HEK293T (cell line): ENCODE data around the gene PPFIBP1.

Experiments
- ARNT ChIP-seq: fragments of 450-650 bp; IDR thresholded peaks from 2 replicates; pipeline ENCODE4 v1.6.1; 2017; ENCODE audit warnings: mild to moderate bottlenecking
- BHLHE40 ChIP-seq: fragments of 450-650 bp; IDR thresholded peaks from 2 replicates; pipeline ENCODE4 v1.6.1; 2016; ENCODE audit warnings: mild to moderate bottlenecking, moderate library complexity, borderline replicate concordance
- CTBP1 ChIP-seq: fragments of 450-650 bp; IDR thresholded peaks from 2 replicates; pipeline ENCODE4 v1.6.1; 2016; ENCODE audit warnings: borderline replicate concordance
- ELF4 ChIP-seq: fragments of 450-650 bp; IDR thresholded peaks from 2 replicates; pipeline ENCODE4 v1.6.1; 2017; ENCODE audit warnings: antibody characterized with exemption
- FOXA1 ChIP-seq: fragments of 450-650 bp; IDR thresholded peaks from 2 replicates; pipeline ENCODE4 v1.6.1; 2016; ENCODE audit warnings: mild to moderate bottlenecking
- FOXK2 ChIP-seq: fragments of 450-650 bp; IDR thresholded peaks from 2 replicates; pipeline ENCODE4 v1.6.1; 2016; ENCODE audit warnings: mild to moderate bottlenecking
- FOXM1 ChIP-seq: fragments of 450-650 bp; IDR thresholded peaks from 2 replicates; pipeline ENCODE4 v1.6.1; 2017; ENCODE audit warnings: mild to moderate bottlenecking, borderline replicate concordance
- HDGF ChIP-seq: fragments of 450-650 bp; IDR thresholded peaks from 2 replicates; pipeline ENCODE4 v1.6.1; 2017; ENCODE audit warnings: antibody characterized with exemption, borderline replicate concordance
- NFRKB ChIP-seq: fragments of 450-650 bp; IDR thresholded peaks from 2 replicates; pipeline ENCODE4 v1.6.1; 2016; ENCODE audit warnings: mild to moderate bottlenecking, moderate library complexity
- SP1 ChIP-seq: fragments of 450-650 bp; IDR thresholded peaks from 2 replicates; pipeline ENCODE4 v1.6.1; 2017
- SUZ12 ChIP-seq: fragments of 450-650 bp; IDR thresholded peaks from 2 replicates; pipeline ENCODE4 v1.6.1; 2016; ENCODE audit warnings: mild to moderate bottlenecking
- TARDBP ChIP-seq: fragments of 450-650 bp; IDR thresholded peaks from 2 replicates; pipeline ENCODE4 v1.6.1; 2016
- ZNF384 ChIP-seq: fragments of 450-650 bp; IDR thresholded peaks from 2 replicates; pipeline ENCODE4 v1.6.1; 2016
- TF ChIP-seq, protein P1 (sequence below): fragments of 450-650 bp; IDR thresholded peaks from 2 replicates; pipeline ENCODE4 v1.6.1; 2016

DNA sequence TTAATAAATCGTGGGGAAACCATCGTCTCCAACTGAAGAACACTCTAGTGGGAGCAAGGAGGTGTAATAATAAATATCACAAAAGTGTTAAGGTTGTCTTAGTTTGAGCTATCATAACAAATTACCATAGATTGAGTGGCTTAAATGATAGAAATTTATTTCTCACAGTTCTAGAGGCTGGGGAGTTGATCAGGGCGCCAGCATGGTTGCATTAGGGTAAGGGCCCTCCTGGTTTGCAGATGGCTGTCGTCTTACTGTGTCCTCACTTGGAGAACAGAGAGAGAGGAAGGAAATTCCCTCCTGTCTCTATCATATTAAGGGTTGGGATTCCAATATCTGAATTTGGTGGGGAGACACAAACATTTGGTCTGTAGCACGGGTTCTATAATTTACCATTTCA lies 219.6 kb downstream of the PPFIBP1 start:
- TF ChIP-seq, protein P1, sequence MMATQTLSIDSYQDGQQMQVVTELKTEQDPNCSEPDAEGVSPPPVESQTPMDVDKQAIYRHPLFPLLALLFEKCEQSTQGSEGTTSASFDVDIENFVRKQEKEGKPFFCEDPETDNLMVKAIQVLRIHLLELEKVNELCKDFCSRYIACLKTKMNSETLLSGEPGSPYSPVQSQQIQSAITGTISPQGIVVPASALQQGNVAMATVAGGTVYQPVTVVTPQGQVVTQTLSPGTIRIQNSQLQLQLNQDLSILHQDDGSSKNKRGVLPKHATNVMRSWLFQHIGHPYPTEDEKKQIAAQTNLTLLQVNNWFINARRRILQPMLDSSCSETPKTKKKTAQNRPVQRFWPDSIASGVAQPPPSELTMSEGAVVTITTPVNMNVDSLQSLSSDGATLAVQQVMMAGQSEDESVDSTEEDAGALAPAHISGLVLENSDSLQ = no peak
- no peak for TF ChIP-seq ELF4
- no peak for TF ChIP-seq TARDBP
- no peak for TF ChIP-seq SUZ12
- no peak for TF ChIP-seq FOXK2
- TF ChIP-seq BHLHE40 = no peak
- TF ChIP-seq FOXA1 = no peak
- no peak for TF ChIP-seq SP1
- TF ChIP-seq FOXM1 = no peak
- no peak for TF ChIP-seq ARNT
- no peak for TF ChIP-seq NFRKB
- no peak for TF ChIP-seq CTBP1
- TF ChIP-seq ZNF384 = no peak
- TF ChIP-seq HDGF = no peak
